Measurements from ENCODE around the gene WARS2.

Gene WARS2

GRCh38 chr1:118983558-118984041 is 156.9 kb downstream of the WARS2 start:
- no peak for DNase-seq (ENCODE audit: low spot score)

GRCh38 chr1:118982821-118983557 is 157.5 kb downstream of the WARS2 start:
- DNase-seq (ENCODE audit: low spot score), result no peak

GRCh38 chr1:118982266-118982665 is 158.2 kb downstream of the WARS2 start:
- DNase-seq (ENCODE audit: low spot score), result no peak

- DNase-seq (ENCODE audit: low spot score), result no peak
These were observed 159.0 kb downstream of the WARS2 start for GRCh38 chr1:118981436-118981835.
